HL-60/S4 treated with retinoic acid at 250 ng/mL for 4 days and 3 days (cell line): ENCODE data around the gene RNF180.
"Not testable (repeated sequence)": the region's sequence is repeated elsewhere in the genome, so short reads cannot be mapped to it uniquely, and the experiment has no call there.

ENCODE experiments used
- in situ Hi-C: fragments of 300-500 bp; cut with MboI; formaldehyde crosslinking; loops from 2 replicates; pipeline ENCODE4 v1.7.0; 2022; ENCODE audit warnings: low sequenced_read_pairs

The RNF180 gene

GRCh38 chr5:64269164-64269563 is 103.5 kb downstream of the RNF180 start:
- in situ Hi-C loops = no loop called here

- in situ Hi-C loops = no loop called here
Observed at GRCh38 chr5:64273276-64273675, 107.6 kb downstream of the RNF180 start.

GRCh38 chr5:64285188-64286130 is 119.8 kb downstream of the RNF180 start:
- in situ Hi-C loops = no loop called here

GRCh38 chr5:64286381-64286780 is 120.7 kb downstream of the RNF180 start:
- in situ Hi-C loops = no loop called here

- in situ Hi-C loops = not testable (repeated sequence)
Observed at GRCh38 chr5:64288496-64288895, 122.9 kb downstream of the RNF180 start.

GRCh38 chr5:64292611-64293215 is 127.1 kb downstream of the RNF180 start:
- in situ Hi-C loops = no loop called here

- in situ Hi-C loops = no loop called here
Observed at GRCh38 chr5:64295101-64295500, 129.5 kb downstream of the RNF180 start.

GRCh38 chr5:64298586-64298985 is 132.9 kb downstream of the RNF180 start:
- in situ Hi-C loops = no loop called here

- in situ Hi-C loops = no loop called here
Observed at GRCh38 chr5:64299805-64300204, 134.2 kb downstream of the RNF180 start.

- in situ Hi-C loops = no loop called here
Observed at GRCh38 chr5:64301566-64301965, 135.9 kb downstream of the RNF180 start.

GRCh38 chr5:64308135-64308534 is 142.5 kb downstream of the RNF180 start:
- in situ Hi-C loops = no loop called here

GRCh38 chr5:64312491-64312890 is 146.8 kb downstream of the RNF180 start:
- in situ Hi-C loops = no loop called here

GRCh38 chr5:64315778-64316177 is 150.1 kb downstream of the RNF180 start:
- in situ Hi-C loops = no loop called here

- in situ Hi-C loops = no loop called here
Observed at GRCh38 chr5:64318175-64318574, 152.5 kb downstream of the RNF180 start.

- in situ Hi-C loops = no loop called here
Observed at GRCh38 chr5:64323591-64323990, 157.9 kb downstream of the RNF180 start.

- in situ Hi-C loops = no loop called here
Observed at GRCh38 chr5:64330728-64331231, 165.1 kb downstream of the RNF180 start.

GRCh38 chr5:64331597-64332277 is 166.1 kb downstream of the RNF180 start:
- in situ Hi-C loops = no loop called here

GRCh38 chr5:64333886-64334285 is 168.2 kb downstream of the RNF180 start:
- in situ Hi-C loops = no loop called here

GRCh38 chr5:64339769-64340168 is 174.1 kb downstream of the RNF180 start:
- in situ Hi-C loops = no loop called here

GRCh38 chr5:64340293-64340692 is 174.7 kb downstream of the RNF180 start:
- in situ Hi-C loops = no loop called here

- in situ Hi-C loops = no loop called here
Observed at GRCh38 chr5:64341340-64341739, 175.7 kb downstream of the RNF180 start.
